Glutamatergic neuron (in vitro differentiated cells): Measurements from ENCODE around the gene PDLIM5. TPM values are rescaled to one million over a fixed set of nuclear protein-coding genes. Genes with fewer than 3 reads are reported as not detected.
"Not testable (repeated sequence)": the region's sequence is repeated elsewhere in the genome, so short reads cannot be mapped to it uniquely, and the experiment has no call there.

Experiments
- DNase-seq: peaks from one replicate; pipeline ENCODE4 v3.0.0; 2022
- H3K27ac Mint-ChIP-seq: one replicate; pipeline ENCODE4 v1.8.0; 2020; ENCODE audit warnings: mild to moderate bottlenecking, mixed read lengths, inconsistent platforms; ENCODE audit not compliant: unreplicated experiment
- H3K27me3 Mint-ChIP-seq: one replicate; pipeline ENCODE4 v1.8.0; 2020; ENCODE audit warnings: mild to moderate bottlenecking, moderate library complexity, mixed read lengths, inconsistent platforms; ENCODE audit not compliant: unreplicated experiment
- H3K36me3 Mint-ChIP-seq: one replicate; pipeline ENCODE4 v1.8.0; 2020; ENCODE audit warnings: mild to moderate bottlenecking, mixed read lengths, inconsistent platforms; ENCODE audit not compliant: unreplicated experiment
- H3K4me1 Mint-ChIP-seq: one replicate; pipeline ENCODE4 v1.8.0; 2020; ENCODE audit warnings: mild to moderate bottlenecking, low read depth, mixed read lengths, inconsistent platforms; ENCODE audit not compliant: unreplicated experiment
- H3K4me3 Mint-ChIP-seq: one replicate; pipeline ENCODE4 v1.8.0; 2020; ENCODE audit warnings: mild to moderate bottlenecking, mixed read lengths, inconsistent platforms; ENCODE audit not compliant: unreplicated experiment
- H3K9me3 Mint-ChIP-seq: one replicate; pipeline ENCODE4 v1.8.0; 2020; ENCODE audit warnings: mild to moderate bottlenecking, moderate library complexity, mixed read lengths, inconsistent platforms; ENCODE audit not compliant: unreplicated experiment
- total RNA-seq: library from RNA; stranded (reverse); fragmentation: NEBNext Ultra II Directional; extraction: Animal tissue kit (Norgen Biotek cat#: 25700); gene quantifications from one replicate; pipeline ENCODE4 v1.2.1, GENCODE V29; 2021; ENCODE audit not compliant: unreplicated experiment
- TF ChIP-seq, protein P1 (sequence below): fragments of 200-600 bp; sonication (generic); IDR thresholded peaks from one replicate; pipeline ENCODE4 v1.5.0; 2021; ENCODE audit not compliant: partially characterized antibody, unreplicated experiment

The PDLIM5 gene
- total RNA-seq, 1 donor from 2014 or later: 32.7 TPM

DNA sequence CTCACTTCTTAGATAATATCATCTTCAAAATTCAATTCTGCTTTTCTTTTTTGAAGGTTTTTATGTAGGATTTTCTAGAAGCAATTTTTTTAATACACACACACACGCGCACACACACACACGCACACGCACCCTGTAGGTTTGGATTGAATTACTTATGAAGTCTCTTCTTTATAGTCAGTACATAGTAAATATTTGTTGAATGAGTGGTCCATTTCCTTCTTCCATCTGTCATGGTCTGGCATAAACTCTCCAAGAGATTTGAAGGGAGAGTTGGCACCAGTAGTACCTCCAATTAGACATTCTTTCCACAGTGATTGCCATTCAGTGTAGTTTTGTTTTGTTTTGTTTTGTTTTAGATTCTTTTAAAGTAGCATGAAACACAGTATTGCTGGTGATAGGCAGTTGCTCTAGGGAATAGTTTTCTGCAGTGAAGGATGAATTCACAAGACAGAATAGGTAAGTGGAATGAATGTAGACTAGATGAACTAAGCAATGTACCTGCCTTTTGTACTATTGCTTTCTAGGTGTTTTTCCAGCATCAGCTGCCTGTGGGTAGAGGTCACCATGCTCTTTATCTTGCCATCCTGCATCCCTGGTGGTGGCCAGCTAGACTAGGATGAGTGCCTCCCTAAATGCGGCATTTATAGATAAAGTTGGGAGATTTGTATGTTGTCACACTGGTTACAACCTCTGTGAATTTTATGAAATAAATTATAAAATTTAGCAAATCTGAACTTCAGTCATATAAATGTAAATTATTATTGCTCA, 20.5 kb downstream of the PDLIM5 start:
- peaks cover 10% of the 10 kb centered on the region for H3K4me1 Mint-ChIP-seq
- TF ChIP-seq, protein P1, sequence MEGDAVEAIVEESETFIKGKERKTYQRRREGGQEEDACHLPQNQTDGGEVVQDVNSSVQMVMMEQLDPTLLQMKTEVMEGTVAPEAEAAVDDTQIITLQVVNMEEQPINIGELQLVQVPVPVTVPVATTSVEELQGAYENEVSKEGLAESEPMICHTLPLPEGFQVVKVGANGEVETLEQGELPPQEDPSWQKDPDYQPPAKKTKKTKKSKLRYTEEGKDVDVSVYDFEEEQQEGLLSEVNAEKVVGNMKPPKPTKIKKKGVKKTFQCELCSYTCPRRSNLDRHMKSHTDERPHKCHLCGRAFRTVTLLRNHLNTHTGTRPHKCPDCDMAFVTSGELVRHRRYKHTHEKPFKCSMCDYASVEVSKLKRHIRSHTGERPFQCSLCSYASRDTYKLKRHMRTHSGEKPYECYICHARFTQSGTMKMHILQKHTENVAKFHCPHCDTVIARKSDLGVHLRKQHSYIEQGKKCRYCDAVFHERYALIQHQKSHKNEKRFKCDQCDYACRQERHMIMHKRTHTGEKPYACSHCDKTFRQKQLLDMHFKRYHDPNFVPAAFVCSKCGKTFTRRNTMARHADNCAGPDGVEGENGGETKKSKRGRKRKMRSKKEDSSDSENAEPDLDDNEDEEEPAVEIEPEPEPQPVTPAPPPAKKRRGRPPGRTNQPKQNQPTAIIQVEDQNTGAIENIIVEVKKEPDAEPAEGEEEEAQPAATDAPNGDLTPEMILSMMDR: no peak
- H3K27me3 Mint-ChIP-seq: no peaks in the 10 kb centered on the region
- H3K4me3 Mint-ChIP-seq: no peak overlapping the region
- no peak for DNase-seq
- H3K36me3 Mint-ChIP-seq: peaks cover 4% of the 10 kb centered on the region
- peaks cover 3% of the 10 kb centered on the region for H3K9me3 Mint-ChIP-seq
- H3K27ac Mint-ChIP-seq: no peak overlapping the region

DNA sequence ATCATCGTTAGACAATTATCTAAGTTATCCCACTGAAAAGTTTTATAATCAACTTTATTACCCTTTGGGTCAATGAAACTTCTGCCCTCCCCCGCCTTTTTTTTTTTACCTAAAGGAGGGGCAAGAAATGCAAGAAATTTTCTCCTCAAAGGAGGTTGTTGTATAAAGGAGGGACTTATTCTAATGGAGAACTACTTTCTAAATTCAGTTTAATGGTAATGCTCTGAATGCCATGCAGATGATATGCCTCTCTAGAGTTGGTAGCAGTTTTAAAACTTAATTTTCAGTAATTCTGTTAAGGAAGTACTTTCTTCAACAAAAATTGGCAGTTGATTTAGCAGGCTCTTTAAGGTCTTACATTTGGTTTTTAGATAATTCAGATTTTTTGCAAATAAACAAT, 23.3 kb downstream of the PDLIM5 start:
- Mint-ChIP-seq H3K4me3 (no peak overlapping the region), H3K27ac (no peak overlapping the region), H3K9me3 (peaks cover 3% of the 10 kb centered on the region), H3K27me3 (no peaks in the 10 kb centered on the region), H3K4me1 (peaks cover 1% of the 10 kb centered on the region), H3K36me3 (peaks cover 4% of the 10 kb centered on the region)
- TF ChIP-seq, protein P1: no peak
- no peak for DNase-seq

DNA sequence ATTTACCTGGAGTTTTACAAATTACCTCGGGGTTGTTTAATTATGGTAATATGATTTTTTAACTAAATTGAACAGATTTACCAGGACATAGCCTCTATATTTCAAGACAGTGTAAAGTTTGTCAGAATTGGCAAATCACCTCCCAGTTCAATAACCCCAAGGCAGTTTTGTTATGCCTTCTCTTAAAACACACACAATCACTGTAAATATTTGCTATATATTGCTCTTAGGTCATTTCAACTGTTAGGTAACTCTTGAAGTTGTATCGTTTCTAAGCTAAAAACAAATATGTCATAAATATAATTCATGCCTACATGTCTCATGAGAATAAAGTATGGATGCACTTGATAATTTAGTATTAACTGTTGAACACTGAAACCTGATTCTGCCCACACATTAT, 24.1 kb downstream of the PDLIM5 start:
- Mint-ChIP-seq H3K27me3 (no peaks in the 10 kb centered on the region), H3K4me1 (peaks cover 8% of the 10 kb centered on the region), H3K9me3 (peaks cover under 1% of the 10 kb centered on the region), H3K36me3 (peaks cover under 1% of the 10 kb centered on the region), H3K4me3 (no peak overlapping the region), H3K27ac (no peak overlapping the region)
- TF ChIP-seq, protein P1: no peak
- no peak for DNase-seq

DNA sequence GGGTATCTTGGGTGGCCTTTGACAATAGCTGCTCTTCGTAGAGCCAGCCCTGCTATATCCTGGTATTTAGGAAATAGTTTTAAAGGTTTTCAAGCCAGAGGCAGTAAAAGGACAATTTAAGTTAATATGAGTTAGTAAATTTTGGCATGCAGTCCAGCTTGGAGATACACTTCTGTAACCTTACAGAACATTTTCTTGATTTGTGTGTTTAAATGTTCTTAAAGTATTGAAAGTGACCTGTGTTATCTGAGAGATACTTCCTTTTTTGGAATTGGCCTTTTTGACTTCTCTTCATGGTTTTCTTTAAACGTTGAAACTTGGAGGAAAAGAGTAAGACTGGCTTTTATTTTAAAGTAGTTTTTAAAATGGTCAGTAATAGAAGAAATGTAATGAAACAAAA, 25.5 kb downstream of the PDLIM5 start:
- H3K27ac Mint-ChIP-seq: no peak overlapping the region
- no peaks in the 10 kb centered on the region for H3K27me3 Mint-ChIP-seq
- DNase-seq: no peak
- H3K9me3 Mint-ChIP-seq: no peaks in the 10 kb centered on the region
- no peaks in the 10 kb centered on the region for H3K36me3 Mint-ChIP-seq
- H3K4me1 Mint-ChIP-seq: peaks cover 8% of the 10 kb centered on the region
- no peak overlapping the region for H3K4me3 Mint-ChIP-seq
- TF ChIP-seq, protein P1: no peak

DNA sequence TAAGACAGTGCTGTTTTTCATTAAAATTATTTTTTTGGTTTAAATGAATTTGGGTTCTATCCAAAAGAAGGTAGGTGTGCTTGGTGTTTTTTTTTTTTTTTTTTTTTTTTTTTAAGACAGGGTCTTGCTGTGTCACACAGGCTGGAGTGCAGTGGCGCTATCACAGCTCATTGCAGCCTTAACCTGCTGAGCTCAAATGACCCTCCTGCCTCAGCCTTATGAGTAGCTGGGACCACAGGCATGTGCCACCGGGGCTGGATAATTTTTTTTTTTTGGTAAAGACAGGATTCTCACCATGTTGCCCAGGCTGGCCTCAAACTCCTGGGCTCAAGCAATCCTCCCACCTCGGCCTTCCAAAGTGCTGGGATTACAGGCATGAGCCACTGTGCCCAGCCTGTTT, 27.1 kb downstream of the PDLIM5 start:
- H3K4me3 Mint-ChIP-seq, H3K4me1 Mint-ChIP-seq, H3K27me3 Mint-ChIP-seq, H3K27ac Mint-ChIP-seq, H3K9me3 Mint-ChIP-seq, H3K36me3 Mint-ChIP-seq, DNase-seq: not testable (repeated sequence)
